Measurements from ENCODE around the gene DDX20. TPM values are rescaled to one million over a fixed set of nuclear protein-coding genes. Genes with fewer than 3 reads are reported as not detected.

Gene DDX20
- total RNA-seq, 1 experiment from 2014 or later, result 12.8 TPM

DNA sequence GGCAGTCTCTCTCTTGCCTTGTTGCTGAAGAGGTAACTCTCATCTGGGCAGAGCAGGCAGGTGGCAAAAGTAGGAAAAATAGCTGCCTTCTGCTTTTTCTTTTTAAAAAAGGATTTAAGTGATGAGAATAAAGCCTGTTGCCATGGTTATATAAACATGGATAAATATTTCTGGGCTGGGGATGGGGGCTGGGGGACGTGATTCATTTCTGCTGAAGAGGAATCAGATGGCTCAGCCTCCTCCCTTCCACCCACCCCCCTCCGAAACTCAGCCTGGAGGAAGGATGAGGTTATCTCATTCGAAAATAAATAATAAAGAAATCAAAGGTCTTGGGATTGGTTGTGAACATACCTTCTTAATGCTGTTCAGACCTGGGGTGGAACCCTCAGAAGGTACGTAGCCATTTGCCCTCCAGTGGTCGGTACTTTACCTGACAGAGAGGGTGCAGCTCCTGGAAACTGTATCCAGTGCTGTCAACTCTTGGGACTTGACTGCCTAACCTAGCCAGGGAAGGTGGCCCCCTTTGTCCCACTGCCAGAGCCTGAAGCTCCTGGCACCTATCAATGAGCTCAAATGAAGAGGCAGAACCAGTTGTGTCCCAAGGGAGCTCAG is 12.7 kb upstream of the DDX20 start:
- no peak for DNase-seq (ENCODE audit: low read depth)
- in situ Hi-C loops (cut with HindIII; ENCODE audit: low pct_unique_long_range_greater_than_20kb, low sequenced_read_pairs), result no loop called here

DNA sequence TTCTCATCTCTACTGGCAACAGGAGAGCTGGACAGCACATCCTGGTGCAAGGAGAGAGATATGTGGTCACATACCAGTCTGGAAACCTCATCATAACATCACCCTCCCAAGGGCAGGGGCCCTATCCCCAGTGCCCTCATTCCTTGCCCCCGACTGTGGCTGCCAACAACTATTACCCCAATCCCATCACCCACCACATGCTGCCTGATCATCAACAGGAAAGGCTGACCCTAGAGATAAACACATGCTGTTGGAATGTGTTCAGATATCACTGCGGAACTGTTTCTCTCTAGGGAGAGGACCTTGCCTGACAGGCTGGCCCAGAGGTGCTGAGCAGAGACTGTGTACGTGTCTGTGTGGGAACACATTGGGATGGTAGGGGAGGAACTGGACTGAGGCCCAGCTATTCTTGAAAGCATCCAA is 12.0 kb upstream of the DDX20 start:
- in situ Hi-C loops (cut with HindIII; ENCODE audit: low pct_unique_long_range_greater_than_20kb, low sequenced_read_pairs), result no loop called here

DNA sequence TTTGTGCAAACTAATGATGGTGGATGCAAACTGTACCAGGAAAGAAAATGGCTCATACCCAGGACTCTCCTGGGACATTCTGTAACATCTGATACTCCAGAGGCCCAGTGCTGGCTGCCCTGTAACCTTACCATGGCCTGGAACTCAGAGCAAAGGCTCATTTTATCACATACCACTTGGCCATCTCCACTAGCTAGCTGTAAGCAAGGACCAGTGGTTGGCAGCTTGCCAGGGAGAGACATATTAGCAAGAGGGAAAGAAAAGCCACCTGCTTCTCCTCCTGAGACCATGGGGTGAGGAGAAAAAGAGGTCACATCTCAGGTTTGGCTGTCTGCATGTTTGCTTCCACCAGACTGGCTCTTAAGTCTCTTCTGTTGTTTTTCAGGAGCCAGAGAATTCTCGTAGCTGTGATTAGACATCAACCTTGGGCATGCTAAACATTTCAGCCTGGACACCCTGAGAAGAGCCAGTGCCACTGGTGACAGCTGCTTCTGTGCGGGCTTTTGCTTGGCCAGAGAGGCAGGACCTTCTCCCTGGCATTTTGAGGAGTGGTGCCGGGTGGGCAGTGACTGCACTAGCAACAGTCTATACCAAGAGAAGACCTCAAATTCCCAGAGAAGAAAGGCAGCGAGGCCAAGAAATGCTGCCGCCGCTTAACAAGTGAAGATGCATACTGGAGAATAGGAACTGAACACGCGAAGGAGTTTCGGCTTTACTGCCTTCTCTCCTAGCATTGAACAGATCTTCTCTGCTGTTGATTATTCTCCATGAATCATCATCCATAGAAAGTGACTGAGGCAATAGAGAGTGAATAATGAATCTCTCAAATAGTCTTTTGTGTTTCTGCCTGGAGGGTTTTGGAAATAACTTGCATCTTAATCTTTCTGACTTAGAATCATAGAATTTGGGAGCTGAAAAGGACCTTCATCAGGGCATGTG is 9.8 kb upstream of the DDX20 start:
- DNase-seq (ENCODE audit: low read depth), result no peak
- in situ Hi-C loops (cut with HindIII; ENCODE audit: low pct_unique_long_range_greater_than_20kb, low sequenced_read_pairs), result no loop called here

More for the DNA sequence above, 12.0 kb upstream of the DDX20 start:
- DNase-seq (ENCODE audit: low read depth), result no peak

DNA sequence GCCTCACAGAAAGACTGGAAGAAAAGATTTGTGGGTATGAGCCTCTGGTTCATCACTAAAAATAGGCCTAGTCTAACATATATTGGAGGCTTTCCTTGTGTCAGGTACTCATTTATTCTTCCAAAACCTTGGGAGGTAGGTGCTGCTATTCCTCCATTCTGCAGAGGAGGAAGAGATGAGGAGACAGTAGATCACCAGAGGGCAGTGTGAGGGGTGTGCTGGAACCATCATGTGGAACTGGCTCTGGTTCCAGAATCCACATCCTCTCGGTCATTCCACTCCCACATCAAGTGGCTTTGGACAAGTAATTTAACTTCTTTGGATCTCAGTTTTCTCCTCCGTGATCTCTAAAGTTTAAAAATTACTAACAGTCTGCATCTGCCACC is 9.1 kb upstream of the DDX20 start:
- in situ Hi-C loops (cut with HindIII; ENCODE audit: low pct_unique_long_range_greater_than_20kb, low sequenced_read_pairs), result no loop called here

DNA sequence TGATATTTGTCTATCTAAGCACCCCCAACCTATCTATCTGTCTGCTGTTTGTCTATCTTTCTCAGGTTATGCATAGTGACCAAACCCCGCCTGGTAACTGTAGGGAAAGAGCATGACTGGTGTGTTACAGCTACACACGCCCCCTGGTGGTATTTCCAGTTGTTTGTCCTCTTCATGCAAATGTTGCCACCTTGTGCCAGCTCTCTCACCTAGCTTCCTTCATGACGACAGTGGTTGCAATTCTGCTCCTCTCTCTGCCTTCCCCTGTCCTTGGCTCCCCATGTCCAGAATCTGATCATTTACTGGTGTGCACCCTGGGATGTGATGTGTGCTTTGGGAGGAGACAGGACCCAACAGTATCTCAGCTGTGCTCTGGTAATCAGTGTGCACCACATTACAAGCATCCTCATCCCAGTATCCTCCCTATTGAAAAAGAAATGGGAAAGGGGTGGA is 8.4 kb upstream of the DDX20 start:
- DNase-seq (ENCODE audit: low read depth), result peak; percentile 22
- in situ Hi-C loops (cut with HindIII; ENCODE audit: low pct_unique_long_range_greater_than_20kb, low sequenced_read_pairs), result no loop called here

More for the DNA sequence above, 9.1 kb upstream of the DDX20 start:
- DNase-seq (ENCODE audit: low read depth), result no peak

DNA sequence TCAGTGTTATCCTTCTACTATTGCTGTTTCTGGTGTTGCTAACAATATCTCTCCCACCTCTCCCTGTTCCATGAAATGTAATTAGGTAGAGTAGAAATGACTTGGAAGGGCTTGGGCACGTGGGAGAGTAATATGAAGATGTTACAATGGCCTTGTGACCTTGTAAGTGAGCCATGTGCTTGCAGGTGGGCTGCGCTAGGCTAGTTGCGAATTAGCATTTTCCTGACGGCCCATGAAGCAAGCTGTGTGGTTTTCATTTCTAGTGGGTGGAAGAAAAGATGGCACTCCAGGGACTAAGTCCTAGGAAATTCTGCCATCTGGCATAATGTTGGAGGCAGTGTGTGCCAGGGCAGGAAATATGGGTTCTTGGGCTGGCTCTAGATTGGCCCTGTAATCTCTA is 7.8 kb upstream of the DDX20 start:
- in situ Hi-C loops (cut with HindIII; ENCODE audit: low pct_unique_long_range_greater_than_20kb, low sequenced_read_pairs), result no loop called here
- no peak for DNase-seq (ENCODE audit: low read depth)

DNA sequence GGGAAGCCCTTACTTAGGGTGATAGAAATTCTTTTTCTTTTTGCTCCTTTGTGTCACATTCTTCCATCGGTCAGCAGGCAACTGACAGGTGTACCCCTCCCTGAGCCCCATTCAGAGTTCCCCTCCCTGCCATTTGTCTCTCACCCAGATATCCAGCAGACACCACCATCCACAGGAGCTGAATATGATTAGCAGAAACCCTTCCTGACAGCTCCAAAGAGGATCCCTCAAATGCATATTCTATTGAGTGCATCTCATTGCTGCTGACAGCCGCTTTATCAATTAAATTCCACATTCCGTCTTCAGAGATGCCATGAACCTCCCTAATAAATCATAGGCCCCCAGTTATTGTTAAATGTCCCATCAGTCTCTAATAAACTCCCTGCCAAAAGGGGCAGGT is 6.1 kb upstream of the DDX20 start:
- DNase-seq (ENCODE audit: low read depth), result no peak
- in situ Hi-C loops (cut with HindIII; ENCODE audit: low pct_unique_long_range_greater_than_20kb, low sequenced_read_pairs), result no loop called here

DNA sequence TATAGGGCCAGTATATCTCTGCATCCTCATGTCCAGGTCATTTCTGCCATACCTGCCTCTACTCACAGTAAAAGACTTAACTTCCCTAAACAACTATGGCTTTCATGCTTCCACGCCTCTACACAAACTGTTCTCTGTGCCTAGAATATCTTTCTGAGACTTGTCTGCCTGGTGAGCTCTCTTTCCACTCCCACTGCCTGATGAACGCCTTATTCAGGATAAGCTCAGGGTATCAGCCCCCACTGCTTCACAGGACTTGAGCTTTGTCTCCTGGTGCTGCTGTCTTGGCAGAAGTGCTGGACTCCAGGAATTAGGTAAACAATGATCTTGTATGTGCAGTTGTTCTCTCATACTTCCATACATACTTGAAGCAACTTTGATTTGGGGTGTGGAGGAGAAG is 4.8 kb upstream of the DDX20 start:
- no peak for DNase-seq (ENCODE audit: low read depth)

DNA sequence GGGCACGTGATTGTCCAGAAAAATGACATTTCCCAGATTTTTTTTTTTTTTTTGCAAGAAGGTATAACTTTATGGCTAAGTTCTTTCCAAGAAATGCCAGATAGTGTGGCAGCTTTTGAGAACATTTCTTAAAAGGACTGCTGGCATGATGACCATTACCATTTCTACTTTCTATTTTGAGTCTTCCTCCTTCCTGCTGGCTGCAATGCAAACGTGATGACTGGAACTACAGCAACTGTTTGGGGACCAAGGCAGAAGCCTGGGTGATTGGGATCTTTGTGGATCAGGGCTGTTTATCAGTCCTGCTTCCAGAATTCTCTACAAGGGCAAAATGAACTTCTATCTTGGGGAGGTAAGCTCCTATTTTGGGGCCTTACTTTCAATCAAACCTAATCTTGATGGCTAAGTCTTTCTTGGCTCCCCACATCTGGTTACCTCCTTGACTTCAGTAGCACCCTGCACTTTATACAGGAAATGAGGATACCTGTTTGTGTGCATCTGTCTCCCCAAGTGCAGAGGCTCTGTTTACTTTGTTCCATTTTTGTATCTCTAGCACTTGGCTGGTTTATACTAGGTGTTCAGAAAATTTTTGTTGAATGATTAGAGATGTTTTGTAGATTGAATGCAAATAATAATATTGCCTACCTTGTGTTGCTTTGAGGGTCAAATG is 3.7 kb upstream of the DDX20 start:
- in situ Hi-C loops (cut with HindIII; ENCODE audit: low pct_unique_long_range_greater_than_20kb, low sequenced_read_pairs), result no loop called here
- no peak for DNase-seq (ENCODE audit: low read depth)

More for the DNA sequence above, 4.8 kb upstream of the DDX20 start:
- in situ Hi-C loops (cut with HindIII; ENCODE audit: low pct_unique_long_range_greater_than_20kb, low sequenced_read_pairs), result no loop called here

DNA sequence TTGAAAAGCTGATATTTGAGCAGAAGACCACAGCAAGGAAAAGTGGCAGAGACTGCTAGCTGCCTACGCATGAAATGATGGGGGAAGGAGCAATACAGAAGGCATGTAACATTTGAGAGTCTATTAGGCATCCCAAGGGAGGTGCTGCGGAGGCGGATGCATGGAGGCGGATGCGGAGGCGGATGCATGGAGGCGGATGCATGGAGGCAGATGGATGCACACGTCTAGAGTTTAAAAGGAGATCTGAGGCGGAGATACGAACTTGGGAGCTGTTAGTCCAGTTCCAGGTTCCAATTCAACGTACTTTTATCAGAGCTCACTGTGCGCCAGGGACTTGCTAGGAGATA is 744 bp upstream of the DDX20 start:
- in situ Hi-C loops (cut with HindIII; ENCODE audit: low pct_unique_long_range_greater_than_20kb, low sequenced_read_pairs), result no loop called here
- no peak for DNase-seq (ENCODE audit: low read depth)

DNA sequence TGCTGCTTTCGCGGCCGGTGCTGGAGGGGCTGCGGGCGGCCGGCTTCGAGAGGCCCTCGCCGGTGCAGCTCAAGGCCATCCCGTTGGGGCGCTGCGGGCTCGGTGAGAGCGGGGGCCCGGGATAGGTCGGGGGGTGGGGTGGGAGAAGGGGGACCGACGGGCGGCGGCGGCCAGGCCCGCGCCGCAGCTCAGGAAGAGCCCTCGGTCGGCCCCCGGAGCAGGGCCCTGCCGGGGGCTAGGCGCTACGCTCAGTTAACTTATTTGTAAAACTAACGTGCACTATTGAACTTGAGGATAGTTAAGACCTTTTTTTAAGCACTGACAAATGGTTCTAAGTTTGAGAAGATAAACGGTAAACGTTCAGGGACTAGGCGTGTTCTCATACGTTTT is 418 bp downstream of the DDX20 start:
- in situ Hi-C loops (cut with HindIII; ENCODE audit: low pct_unique_long_range_greater_than_20kb, low sequenced_read_pairs), result no loop called here
- no peak for DNase-seq (ENCODE audit: low read depth)

DNA sequence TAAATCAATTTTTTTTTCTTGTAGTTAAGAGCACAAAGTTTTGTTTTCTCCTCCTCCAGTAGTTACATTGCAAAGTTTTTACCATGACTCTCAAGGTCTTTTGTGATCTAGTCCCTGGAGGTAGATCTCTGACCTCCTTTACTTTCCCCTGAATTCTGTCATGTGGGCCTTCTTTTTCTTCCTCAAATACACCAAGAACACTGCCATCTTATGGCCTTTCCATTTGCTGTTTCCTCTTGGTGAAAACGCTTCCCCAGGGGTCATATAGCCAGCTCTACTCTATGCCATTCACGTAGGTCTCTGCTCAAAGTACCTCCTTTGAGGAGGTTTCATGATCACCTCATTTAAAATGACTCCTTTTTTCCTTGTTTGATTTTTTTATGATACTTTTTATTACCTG is 2.7 kb downstream of the DDX20 start:
- in situ Hi-C loops (cut with HindIII; ENCODE audit: low pct_unique_long_range_greater_than_20kb, low sequenced_read_pairs), result no loop called here
- DNase-seq (ENCODE audit: low read depth), result no peak

DNA sequence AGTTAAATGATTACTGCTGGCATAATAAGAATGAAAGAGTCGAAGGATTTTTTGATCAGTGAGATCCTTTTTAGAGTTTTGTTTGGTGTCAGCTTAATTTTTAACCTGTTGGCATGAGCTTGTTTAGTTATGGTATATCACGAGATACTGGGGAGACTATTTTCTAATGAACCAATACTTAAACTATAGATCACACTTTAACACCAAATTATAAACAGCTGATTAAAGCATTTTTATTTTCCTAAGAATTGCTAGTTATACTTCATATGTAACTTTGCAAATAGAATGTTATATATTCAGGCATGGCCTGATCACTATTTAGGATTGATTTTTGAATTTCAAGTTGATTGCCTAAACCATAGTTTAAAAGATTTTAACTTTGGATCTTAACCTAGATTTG is 6.0 kb downstream of the DDX20 start:
- no peak for DNase-seq (ENCODE audit: low read depth)
- in situ Hi-C loops (cut with HindIII; ENCODE audit: low pct_unique_long_range_greater_than_20kb, low sequenced_read_pairs), result no loop called here

DNA sequence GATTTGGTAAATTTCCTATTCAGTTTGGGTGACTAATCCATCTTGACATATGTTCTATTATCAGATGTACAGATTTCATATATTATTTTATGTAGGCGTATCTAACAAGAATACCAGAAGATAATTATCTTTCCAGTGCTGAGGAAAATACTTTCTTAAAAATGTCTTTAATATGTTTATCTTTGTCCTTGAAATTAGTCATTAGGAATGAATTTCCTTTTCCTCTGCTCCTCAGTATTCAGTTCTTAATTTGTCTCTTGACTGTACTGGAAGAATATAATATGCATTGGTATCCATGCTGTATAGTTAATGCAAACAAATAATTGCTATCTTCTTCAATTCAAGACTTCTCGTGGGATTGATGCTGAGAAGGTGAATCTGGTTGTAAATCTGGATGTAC is 6.6 kb downstream of the DDX20 start:
- in situ Hi-C loops (cut with HindIII; ENCODE audit: low pct_unique_long_range_greater_than_20kb, low sequenced_read_pairs), result no loop called here
- DNase-seq (ENCODE audit: low read depth), result no peak

DNA sequence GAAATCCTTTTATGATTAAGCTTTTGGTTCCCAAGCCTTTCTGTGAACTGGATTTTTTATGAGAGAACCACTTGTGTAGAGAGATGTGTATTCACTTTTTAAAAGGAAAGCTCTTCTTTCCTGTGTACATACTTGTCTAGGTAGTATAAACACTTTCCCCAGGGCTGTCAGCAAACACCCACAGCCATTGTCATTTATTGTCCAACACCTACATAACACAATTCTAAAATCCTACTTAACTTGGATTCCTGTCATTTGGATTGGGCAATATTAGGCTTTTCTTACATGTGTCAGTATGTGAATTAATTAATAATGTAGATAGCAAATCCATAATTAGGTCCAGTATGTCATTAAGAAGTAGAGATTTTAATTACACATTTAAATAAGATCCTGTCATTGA is 12.3 kb downstream of the DDX20 start:
- in situ Hi-C loops (cut with HindIII; ENCODE audit: low pct_unique_long_range_greater_than_20kb, low sequenced_read_pairs), result no loop called here
- DNase-seq (ENCODE audit: low read depth), result no peak

DNA sequence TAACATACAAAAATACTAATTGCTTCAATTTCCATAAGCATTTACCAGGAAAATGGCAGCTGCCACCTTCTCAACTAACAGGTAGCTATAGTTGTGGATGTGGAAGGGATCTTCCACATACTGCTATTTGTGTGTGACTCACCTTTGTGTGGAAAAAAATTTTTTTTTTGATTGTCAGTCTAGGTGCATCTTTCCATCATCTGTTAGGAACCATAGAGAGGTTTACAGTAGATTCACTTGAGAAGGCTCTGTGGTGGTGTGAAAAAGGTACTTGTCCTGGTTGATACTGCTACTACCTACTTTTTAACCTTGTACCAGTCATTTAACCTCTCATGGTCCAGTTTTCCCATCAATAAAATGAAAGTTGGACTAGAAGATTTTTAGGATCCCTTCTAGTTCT is 12.9 kb downstream of the DDX20 start:
- in situ Hi-C loops (cut with HindIII; ENCODE audit: low pct_unique_long_range_greater_than_20kb, low sequenced_read_pairs), result no loop called here
- no peak for DNase-seq (ENCODE audit: low read depth)

DNA sequence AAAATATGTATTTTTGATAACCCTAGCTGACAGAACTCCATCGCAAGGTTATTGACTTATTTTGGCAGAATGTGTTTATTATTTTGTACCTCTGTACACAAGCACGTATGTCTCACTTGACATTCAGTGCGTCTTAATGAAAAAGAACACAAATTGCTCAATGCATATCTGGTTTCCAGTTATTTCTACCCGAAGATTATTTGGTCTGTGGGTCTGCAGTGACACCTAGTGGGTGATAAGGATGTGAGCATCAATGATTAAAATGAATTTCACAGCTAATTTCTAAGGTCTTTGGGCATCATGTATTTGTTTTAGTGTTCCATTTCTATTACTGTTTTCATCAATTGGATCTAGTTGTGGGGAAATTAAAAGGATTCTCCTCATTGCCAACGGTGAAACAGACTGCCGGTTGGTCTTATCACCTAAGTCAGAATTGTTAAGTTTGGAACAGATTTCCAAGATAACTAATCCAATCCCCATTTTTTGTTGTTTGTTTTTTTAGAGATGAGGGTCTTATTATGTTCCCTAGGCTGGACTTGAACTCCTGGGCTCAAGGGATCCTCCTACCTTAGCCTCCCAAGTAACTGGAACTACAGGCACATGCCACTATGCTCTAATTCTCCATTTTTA is 13.9 kb downstream of the DDX20 start:
- no peak for DNase-seq (ENCODE audit: low read depth)
- in situ Hi-C loops (cut with HindIII; ENCODE audit: low pct_unique_long_range_greater_than_20kb, low sequenced_read_pairs), result no loop called here

DNA sequence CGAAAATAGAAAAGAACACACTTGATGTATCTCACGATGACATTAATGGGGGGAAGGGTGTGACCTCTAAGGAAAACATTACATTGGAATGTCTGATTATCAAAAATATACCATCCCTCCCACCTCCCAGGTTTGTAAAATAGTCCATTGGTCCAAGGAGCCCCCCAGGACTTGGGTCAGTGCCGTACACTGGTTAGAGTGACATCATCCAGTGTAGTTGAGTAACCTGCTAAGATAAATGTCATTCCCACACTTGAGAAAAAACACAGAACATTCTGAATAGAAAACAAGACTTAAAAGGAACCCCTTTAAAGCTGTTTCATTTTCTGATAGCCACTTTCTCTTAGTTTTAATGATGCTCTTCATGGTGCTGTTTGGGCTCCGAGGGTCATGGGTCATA is 15.2 kb downstream of the DDX20 start:
- in situ Hi-C loops (cut with HindIII; ENCODE audit: low pct_unique_long_range_greater_than_20kb, low sequenced_read_pairs), result no loop called here

DNA sequence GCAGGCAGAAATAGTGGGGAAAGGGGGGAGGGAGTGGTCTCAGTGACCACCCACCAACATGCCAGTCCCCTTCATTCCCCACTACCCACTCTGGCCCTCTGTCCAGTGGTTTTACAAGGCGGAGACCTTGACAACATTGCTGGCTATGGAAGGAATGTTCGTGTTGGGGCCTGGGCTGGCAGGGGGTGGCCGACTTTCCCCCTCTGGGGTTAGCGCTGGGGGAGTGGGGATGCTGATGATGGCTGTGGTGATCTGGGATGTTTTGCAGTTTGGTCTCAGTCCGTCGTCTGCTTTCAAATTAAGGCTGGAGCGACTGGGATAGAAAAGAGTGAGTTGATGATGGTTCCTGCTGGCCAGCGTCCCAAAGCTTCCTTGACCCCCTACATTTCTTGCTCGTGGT is 20.3 kb downstream of the DDX20 start:
- in situ Hi-C loops (cut with HindIII; ENCODE audit: low pct_unique_long_range_greater_than_20kb, low sequenced_read_pairs), result no loop called here
- no peak for DNase-seq (ENCODE audit: low read depth)

More for the DNA sequence above, 15.2 kb downstream of the DDX20 start:
- no peak for DNase-seq (ENCODE audit: low read depth)
